Measurements from ENCODE around the gene FNBP1.

GRCh38 chr9:130030651-130031127, 12.3 kb downstream of the FNBP1 start:
- TF ChIP-seq CTCF (IDR thresholded peaks at IDR 0.05) (no peak), AR (CRISPR knock-in tag; IDR thresholded peaks at IDR 0.05) (no peak), STAT6 (CRISPR knock-in tag; conservative IDR thresholded peaks at IDR 0.05; ENCODE audit: low read depth) (no peak), MLX (CRISPR knock-in tag; IDR thresholded peaks at IDR 0.05) (no peak), PREB (CRISPR knock-in tag; IDR thresholded peaks at IDR 0.05; ENCODE audit: borderline replicate concordance) (no peak), ZNF671 (CRISPR knock-in tag; IDR thresholded peaks at IDR 0.05) (no peak), FOXJ3 (CRISPR knock-in tag; IDR thresholded peaks at IDR 0.05; ENCODE audit: borderline replicate concordance) (no peak), NFYB (CRISPR knock-in tag; conservative IDR thresholded peaks at IDR 0.05; ENCODE audit: low read depth) (no peak), E2F5 (CRISPR knock-in tag; IDR thresholded peaks at IDR 0.05) (no peak), MAX (CRISPR knock-in tag; IDR thresholded peaks at IDR 0.05) (no peak), NR2C2 (CRISPR knock-in tag; IDR thresholded peaks at IDR 0.05) (no peak), ZSCAN18 (CRISPR knock-in tag; IDR thresholded peaks at IDR 0.05) (no peak), ZNF281 (CRISPR knock-in tag; IDR thresholded peaks at IDR 0.05) (no peak), FOXK1 (CRISPR knock-in tag; IDR thresholded peaks at IDR 0.05) (no peak)
